T-helper 9 cell (primary cell): ENCODE data around the gene PTPN9.
A peak's percentile ranks its signal among the peaks of the same experiment; 100 is the strongest.
"Not testable (repeated sequence)": the region's sequence is repeated elsewhere in the genome, so short reads cannot be mapped to it uniquely, and the experiment has no call there.

Source experiments
- DNase-seq: peaks from one replicate; pipeline ENCODE4 v3.0.0-alpha.2; 2020

The PTPN9 gene

GRCh38 chr15:75582943-75583342 lies 3.8 kb upstream of the PTPN9 start:
- DNase-seq, result not testable (repeated sequence)

GRCh38 chr15:75578173-75578947 lies 755 bp downstream of the PTPN9 start:
- DNase-seq, result peak; percentile 8

- no peak for DNase-seq
These were observed 1.5 kb downstream of the PTPN9 start for GRCh38 chr15:75577401-75578172.

GRCh38 chr15:75573648-75574384 lies 5.3 kb downstream of the PTPN9 start:
- DNase-seq, result no peak

- no peak for DNase-seq
These were observed 8.8 kb downstream of the PTPN9 start for GRCh38 chr15:75570126-75570845.

- no peak for DNase-seq
These were observed 13.8 kb downstream of the PTPN9 start for GRCh38 chr15:75565062-75565970.

GRCh38 chr15:75561888-75562287 lies 17.2 kb downstream of the PTPN9 start:
- DNase-seq, result no peak

GRCh38 chr15:75559360-75559759 lies 19.8 kb downstream of the PTPN9 start:
- not testable (repeated sequence) for DNase-seq

GRCh38 chr15:75558955-75559354 lies 20.2 kb downstream of the PTPN9 start:
- not testable (repeated sequence) for DNase-seq

- DNase-seq, result no peak
These were observed 24.4 kb downstream of the PTPN9 start for GRCh38 chr15:75554717-75555116.

- DNase-seq, result no peak
These were observed 25.5 kb downstream of the PTPN9 start for GRCh38 chr15:75553659-75554058.

- no peak for DNase-seq
These were observed 28.0 kb downstream of the PTPN9 start for GRCh38 chr15:75551091-75551490.

- DNase-seq, result no peak
These were observed 34.1 kb downstream of the PTPN9 start for GRCh38 chr15:75545064-75545463.

- no peak for DNase-seq
These were observed 34.8 kb downstream of the PTPN9 start for GRCh38 chr15:75544359-75544758.

GRCh38 chr15:75542949-75543545 lies 36.1 kb downstream of the PTPN9 start:
- not testable (repeated sequence) for DNase-seq

GRCh38 chr15:75542386-75542797 lies 36.7 kb downstream of the PTPN9 start:
- DNase-seq, result no peak

- no peak for DNase-seq
These were observed 40.7 kb downstream of the PTPN9 start for GRCh38 chr15:75538376-75538775.

- DNase-seq, result no peak
These were observed 45.2 kb downstream of the PTPN9 start for GRCh38 chr15:75533945-75534344.

- DNase-seq, result no peak
These were observed 46.5 kb downstream of the PTPN9 start for GRCh38 chr15:75532413-75533250.

GRCh38 chr15:75531041-75531450 lies 48.1 kb downstream of the PTPN9 start:
- no peak for DNase-seq
